Lung (tissue), 12 donors: ENCODE measurements around the gene NDUFA1. TPM values are rescaled to one million over a fixed set of nuclear protein-coding genes. Genes with fewer than 3 reads are reported as not detected.
"Not testable (repeated sequence)": the region's sequence is repeated elsewhere in the genome, so short reads cannot be mapped to it uniquely, and the experiment has no call there.

Source experiments
- ATAC-seq: fragments of 200-7000 bp; cut with Tn5 transposase; one replicate; pipeline ENCODE4 v1.9.1; 2020; ENCODE audit warnings: moderate number of reproducible peaks; ENCODE audit not compliant: insufficient read depth, low FRiP score
- DNase-seq, 3 donors: peaks; one replicate each; pipeline ENCODE4 v3.0.0-alpha.2; 2013 to 2017
- H3K27ac ChIP-seq, 2 donors: one replicate each; pipeline ENCODE4 v1.5.1; 2013; ENCODE audit warnings: mild to moderate bottlenecking in 2 of 2, moderate library complexity in 2 of 2, control low read depth in 1 of 2, inconsistent platforms in 1 of 2, low read depth in 1 of 2, low read length in 1 of 2
- H3K27me3 ChIP-seq, 3 donors: one replicate each; pipeline ENCODE4 v1.5.1; 2013; ENCODE audit warnings: low read length in 2 of 3; ENCODE audit not compliant: control insufficient read depth in 3 of 3, insufficient read depth in 3 of 3
- H3K36me3 ChIP-seq, 4 donors: one replicate each; pipeline ENCODE4 v1.5.1; 2013; ENCODE audit warnings: low read length in 4 of 4, mild to moderate bottlenecking in 1 of 4, moderate library complexity in 1 of 4; ENCODE audit not compliant: control insufficient read depth in 4 of 4, insufficient read depth in 4 of 4
- H3K4me1 ChIP-seq, 5 donors: one replicate each; pipeline ENCODE4 v1.5.1; 2013; ENCODE audit warnings: low read length in 5 of 5, mild to moderate bottlenecking in 2 of 5, moderate library complexity in 1 of 5; ENCODE audit not compliant: control insufficient read depth in 5 of 5, insufficient read depth in 5 of 5
- H3K4me3 ChIP-seq: one replicate; pipeline ENCODE4 v1.5.1; 2013; ENCODE audit warnings: mild to moderate bottlenecking, control low read depth, moderate library complexity
- H3K9ac ChIP-seq, 2 donors: one replicate each; pipeline ENCODE4 v1.5.1; 2013; ENCODE audit warnings: low read length in 2 of 2, control low read depth in 1 of 2; ENCODE audit not compliant: insufficient read depth in 1 of 2
- H3K9me3 ChIP-seq, 4 donors: one replicate each; pipeline ENCODE4 v1.5.1; 2013; ENCODE audit warnings: low read length in 3 of 4, mild to moderate bottlenecking in 1 of 4, moderate library complexity in 1 of 4; ENCODE audit not compliant: control insufficient read depth in 4 of 4, insufficient read depth in 3 of 4
- CTCF ChIP-seq: IDR thresholded peaks from 2 replicates; pipeline ENCODE4 v1.5.1; 2012; ENCODE audit warnings: mild to moderate bottlenecking; ENCODE audit errors: control extremely low read depth, extremely low read depth
- whole genome bisulfite sequencing, 2 donors: extraction: QIAGEN DNeasy Blood & Tissue Kit; methylation state at CpG; one replicate each; pipeline ENCODE4 v1.1.7; 2013; 5-methylcytosine and 5-hydroxymethylcytosine counted together
- polyA plus RNA-seq, 2 donors: library from polyadenylated mRNA; stranded (reverse); fragments of 200-250 nt; gene quantifications; one replicate each; pipeline ENCODE4 v1.2.1, GENCODE V29; 2013
- total RNA-seq, 2 donors: library from RNA; depleted of rRNA in 1 of 2; stranded (reverse); fragments of >200 nt in 1 of 2; gene quantifications; one replicate each; pipeline ENCODE4 v1.2.1, GENCODE V29; 2014 to 2021
- donor health status: control.
- donor health status: control.
- donor health status: Bipolar disorder and iron deficiency.
- donor health status: healthy.
- donor health status: DM: yes; HTN: yes; CAD: no.

Gene NDUFA1
- total and polyA plus RNA-seq, 4 donors = 37.1 to 247 (median 87.5) TPM

- no peaks in the 10 kb centered on the region for H3K36me3 ChIP-seq
- H3K27ac ChIP-seq = no peak overlapping the region
- peaks cover 0 to 2% (median 0%) of the 10 kb centered on the region in 4 donors for H3K9me3 ChIP-seq
- no peaks in the 10 kb centered on the region for H3K27me3 ChIP-seq
- TF ChIP-seq CTCF = peak; percentile 23
- DNase-seq = peak; percentile 9 to 58 (median 23)
- no peak overlapping the region for H3K9ac ChIP-seq
- 6 to 42% methylated on average over 28 to 40 of the region's 40 CpGs for WGBS, 2 donors
- no peaks in the 10 kb centered on the region for H3K4me1 ChIP-seq
- peak; percentile 75 for ATAC-seq
- no peak overlapping the region for H3K4me3 ChIP-seq
Measured at GRCh38 chrX:119887721-119888425, 16.2 kb downstream of the NDUFA1 start.

- DNase-seq, H3K4me1 ChIP-seq, H3K36me3 ChIP-seq, H3K27me3 ChIP-seq, H3K9me3 ChIP-seq, H3K4me3 ChIP-seq, H3K9ac ChIP-seq, ATAC-seq, H3K27ac ChIP-seq: not testable (repeated sequence)
- WGBS, 2 donors = 86 to 99% methylated on average over 10 to 36 of the region's 36 CpGs
Measured at GRCh38 chrX:119890626-119891025, 19.0 kb downstream of the NDUFA1 start.

- H3K4me1 ChIP-seq, H3K9ac ChIP-seq, H3K36me3 ChIP-seq, DNase-seq, ATAC-seq, H3K4me3 ChIP-seq, H3K27ac ChIP-seq, H3K27me3 ChIP-seq, H3K9me3 ChIP-seq: not testable (repeated sequence)
- 71 to 73% methylated on average over 16 of the region's 16 CpGs for WGBS, 2 donors
Measured at GRCh38 chrX:119891961-119892692, 20.5 kb downstream of the NDUFA1 start.

- no peaks in the 10 kb centered on the region for H3K9me3 ChIP-seq
- H3K27ac ChIP-seq = no peak within 1 kb of the TSS
- no peak for ATAC-seq
- no peaks in the 10 kb centered on the region for H3K36me3 ChIP-seq
- H3K4me3 ChIP-seq = no peak within 1 kb of the TSS
- 66 to 67% methylated on average over 4 of the region's 4 CpGs for WGBS, 2 donors
- H3K4me1 ChIP-seq = no peaks in the 10 kb centered on the region
- no peak within 1 kb of the TSS for H3K9ac ChIP-seq
- H3K27me3 ChIP-seq = no peaks in the 10 kb centered on the region
- no peak for TF ChIP-seq CTCF
- peak; percentile 19 to 52 (median 37) for DNase-seq
Measured at GRCh38 chrX:119895843-119896326, 24.3 kb downstream of the NDUFA1 start, which contains the start of gene AKAP14. Gene AKAP14, plus strand, starts transcription at chrX:119895893. Its CDS starts 7,331 bp downstream, at chrX:119903224.
